H1 (cell line): ENCODE data around the gene TMEM151A. TPM values are rescaled to one million over a fixed set of nuclear protein-coding genes. Genes with fewer than 3 reads are reported as not detected.
A peak's percentile ranks its signal among the peaks of the same experiment; 100 is the strongest.

Source experiments
- CTCF ChIA-PET: fragments of 300-600 bp; sonication (Branson Sonifier 250); formaldehyde crosslinking; loops from one replicate; lab custom pipeline; 2021; ENCODE audit not compliant: partially characterized antibody; lab: Charles Lee
- POLR2A ChIA-PET: fragments of 300-600 bp; sonication (Branson Sonifier 250); formaldehyde crosslinking; loops from one replicate; lab custom pipeline; 2021; ENCODE audit warnings: inconsistent platforms; ENCODE audit not compliant: partially characterized antibody; lab: Charles Lee
- DNase-seq, 2 experiments: peaks; one replicate each; pipeline versions ENCODE4 v3.0.0 to v3.0.0-alpha.2; 2010 to 2022; ENCODE audit warnings: low spot score in 2 of 2, low read depth in 1 of 2, mixed read lengths in 1 of 2
- FAIRE-seq: peaks from 2 replicates; lab custom pipeline; 2011; peaks lifted over from hg19 to GRCh38; lab: Jason Lieb, UNC
- H2AFZ ChIP-seq: 2 replicates; pipeline ENCODE4 v1.8.1; 2012; ENCODE audit warnings: low read length, inconsistent platforms
- H2AK5ac ChIP-seq: 2 replicates; pipeline ENCODE4 v1.6.1; 2013; ENCODE audit warnings: low read depth, low read length
- H2BK120ac ChIP-seq: replicated peaks from 2 replicates; pipeline ENCODE3; 2013; ENCODE audit warnings: low read depth, low read length, inconsistent platforms
- H2BK12ac ChIP-seq: 2 replicates; pipeline ENCODE4 v1.6.1; 2013; ENCODE audit warnings: low read depth, low read length
- H2BK15ac ChIP-seq: 2 replicates; pipeline ENCODE4 v1.6.1; 2013; ENCODE audit warnings: low read length
- H2BK20ac ChIP-seq: 2 replicates; pipeline ENCODE4 v1.6.1; 2013; ENCODE audit warnings: low read length
- H2BK5ac ChIP-seq: 2 replicates; pipeline ENCODE4 v1.6.1; 2013; ENCODE audit warnings: low read depth, low read length
- H3K14ac ChIP-seq: 2 replicates; pipeline ENCODE4 v1.6.1; 2013; ENCODE audit warnings: inconsistent platforms; ENCODE audit not compliant: insufficient read length
- H3K18ac ChIP-seq: 2 replicates; pipeline ENCODE4 v1.6.1; 2013; ENCODE audit warnings: low read length; ENCODE audit errors: extremely low read depth
- H3K23ac ChIP-seq: 2 replicates; pipeline ENCODE4 v1.6.1; 2013; ENCODE audit warnings: inconsistent platforms; ENCODE audit not compliant: insufficient read length
- H3K23me2 ChIP-seq: 2 replicates; pipeline ENCODE4 v1.6.1; 2013; ENCODE audit warnings: low read depth, low read length
- H3K27ac ChIP-seq: 2 replicates; pipeline ENCODE4 v1.6.1; 2011; ENCODE audit warnings: low read depth, low read length, inconsistent platforms
- H3K27me3 ChIP-seq, 4 experiments: replicated peaks in 1 of 4; 1 replicate in 1 of 4; 2 replicates in 3 of 4; pipeline versions ENCODE4 v1.6.1 to v1.8.1; 2011 to 2013; ENCODE audit warnings: low read length in 3 of 4, mild to moderate bottlenecking in 3 of 4, inconsistent platforms in 2 of 4, mixed read lengths in 2 of 4, moderate library complexity in 1 of 4; ENCODE audit not compliant: control insufficient read depth in 3 of 4, insufficient read depth in 3 of 4; ENCODE audit errors: extremely low read depth in 1 of 4
- H3K36me3 ChIP-seq, 4 experiments: 2 replicates each; pipeline versions ENCODE4 v1.6.1 to v1.8.1; 2011 to 2013; ENCODE audit warnings: mild to moderate bottlenecking in 4 of 4, low read length in 3 of 4, moderate library complexity in 2 of 4, control low read depth in 1 of 4, inconsistent platforms in 1 of 4; ENCODE audit not compliant: insufficient read depth in 4 of 4, control insufficient read depth in 2 of 4
- H3K4ac ChIP-seq: replicated peaks from 2 replicates; pipeline ENCODE3; 2013; ENCODE audit warnings: low read length, low read depth, mixed read lengths, inconsistent platforms; ENCODE audit not compliant: insufficient read length
- H3K4me1 ChIP-seq, 4 experiments: replicated peaks in 1 of 4; 1 replicate in 1 of 4; 2 replicates in 3 of 4; pipeline versions ENCODE4 v1.6.1 to v1.8.1; 2011 to 2013; ENCODE audit warnings: low read length in 3 of 4, inconsistent platforms in 2 of 4, mixed read lengths in 1 of 4; ENCODE audit not compliant: insufficient read depth in 4 of 4, control insufficient read depth in 3 of 4
- H3K4me2 ChIP-seq, 2 experiments: 2 replicates each; pipeline versions ENCODE4 v1.6.1 to v1.8.1; 2011 to 2013; ENCODE audit warnings: low read depth in 2 of 2, low read length in 2 of 2, control low read depth in 1 of 2, inconsistent platforms in 1 of 2, mild to moderate bottlenecking in 1 of 2; ENCODE audit not compliant: insufficient read depth in 1 of 2
- H3K4me3 ChIP-seq, 4 experiments: fragments of 200-600, 300-600 bp in 1 of 4; sonication (generic), shearing (Covaris generic), sonication (Bioruptor Twin) in 1 of 4; 2 replicates each; pipeline versions ENCODE4 v1.5.1 to v1.8.1; 2011 to 2016; ENCODE audit warnings: low read length in 4 of 4, low read depth in 3 of 4, control low read depth in 2 of 4, inconsistent platforms in 2 of 4, mild to moderate bottlenecking in 2 of 4, mixed read lengths in 1 of 4, moderate library complexity in 1 of 4; ENCODE audit not compliant: insufficient read depth in 2 of 4; ENCODE audit errors: extremely low read depth in 1 of 4
- H3K56ac ChIP-seq: replicated peaks from 2 replicates; pipeline ENCODE3; 2013; ENCODE audit warnings: low read depth, mild to moderate bottlenecking, mixed read lengths, low read length, inconsistent platforms; ENCODE audit not compliant: insufficient read length
- H3K79me1 ChIP-seq: 2 replicates; pipeline ENCODE4 v1.6.1; 2013; ENCODE audit warnings: low read depth, low read length, control low read depth
- H3K79me2 ChIP-seq, 2 experiments: 2 replicates each; pipeline versions ENCODE4 v1.6.1 to v1.8.1; 2012 to 2013; ENCODE audit warnings: low read length in 2 of 2, mild to moderate bottlenecking in 2 of 2, inconsistent platforms in 1 of 2; ENCODE audit not compliant: insufficient read depth in 2 of 2, control insufficient read depth in 1 of 2
- H3K9ac ChIP-seq, 4 experiments: replicated peaks in 1 of 4; 1 replicate in 1 of 4; 2 replicates in 3 of 4; pipeline versions ENCODE4 v1.6.1 to v1.8.1; 2011 to 2013; ENCODE audit warnings: low read depth in 3 of 4, low read length in 3 of 4, control low read depth in 2 of 4, mild to moderate bottlenecking in 2 of 4, moderate library complexity in 2 of 4, inconsistent platforms in 1 of 4; ENCODE audit errors: extremely low read depth in 1 of 4
- H3K9me3 ChIP-seq, 2 experiments: 2 replicates each; pipeline versions ENCODE4 v1.6.1 to v1.8.1; 2012 to 2013; ENCODE audit warnings: mild to moderate bottlenecking in 2 of 2, moderate library complexity in 2 of 2, control low read depth in 1 of 2, inconsistent platforms in 1 of 2, low read depth in 1 of 2, low read length in 1 of 2, mixed read lengths in 1 of 2; ENCODE audit not compliant: insufficient read depth in 2 of 2
- H4K20me1 ChIP-seq, 2 experiments: replicated peaks in 1 of 2; 2 replicates each; pipeline versions ENCODE3 to v1.8.1; 2011 to 2013; ENCODE audit warnings: inconsistent platforms in 2 of 2, low read length in 2 of 2, mild to moderate bottlenecking in 1 of 2; ENCODE audit not compliant: insufficient read depth in 2 of 2, control insufficient read depth in 1 of 2
- H4K5ac ChIP-seq: 2 replicates; pipeline ENCODE4 v1.6.1; 2013; ENCODE audit warnings: low read length, low read depth, mixed read lengths, inconsistent platforms; ENCODE audit not compliant: insufficient read length
- H4K8ac ChIP-seq: 2 replicates; pipeline ENCODE4 v1.8.0; 2013; ENCODE audit warnings: mild to moderate bottlenecking, moderate library complexity, low read length, inconsistent platforms; ENCODE audit not compliant: insufficient read depth; ENCODE audit errors: extremely low read depth
- H4K91ac ChIP-seq: replicated peaks from 2 replicates; pipeline ENCODE3; 2013; ENCODE audit warnings: low read length, mixed read lengths, inconsistent platforms; ENCODE audit not compliant: insufficient read length
- CTBP2 ChIP-seq: IDR thresholded peaks from 2 replicates; pipeline ENCODE4 v1.7.0; 2011; ENCODE audit warnings: borderline replicate concordance, mild to moderate bottlenecking, moderate library complexity, mixed read lengths, low read length; ENCODE audit not compliant: insufficient read depth, insufficient read length
- POLR2AphosphoS5 ChIP-seq: IDR thresholded peaks from 2 replicates; pipeline ENCODE4 v1.6.1; 2011; ENCODE audit warnings: low read depth, low read length
- TBP ChIP-seq: IDR thresholded peaks from 2 replicates; pipeline ENCODE4 v1.6.1; 2011; ENCODE audit warnings: low read depth, low read length, improper control_type of control experiment
- WGBS, 2 experiments: shearing (Covaris generic) in 1 of 2; methylation state at CpG; one replicate each; pipeline versions ENCODE4 v1.1.6 to v1.1.7; 2013 to 2015; ENCODE audit warnings: low lambda C conversion rate in 2 of 2, mixed read lengths in 2 of 2, inconsistent platforms in 1 of 2, low coverage in 1 of 2, missing lambda C conversion rate in 1 of 2; ENCODE audit not compliant: insufficient replicate concordance in 2 of 2, insufficient coverage in 1 of 2, insufficient read length in 1 of 2; ENCODE audit errors: extremely low coverage in 1 of 2, missing lambda C conversion rate in 1 of 2; 5-methylcytosine and 5-hydroxymethylcytosine counted together
- polyA plus RNA-seq, 7 experiments: library from polyadenylated mRNA; depleted of rRNA in 3 of 7; stranded (reverse) in 5 of 7; unstranded in 2 of 7; fragments of >200 nt in 5 of 7; fragments of 200-250 nt in 2 of 7; gene quantifications; 1 replicate in 5 of 7; 2 replicates in 1 of 7; 4 replicates in 1 of 7; pipeline versions ENCODE4 v1.2.1 to v1.2.3, GENCODE V29; 2011 to 2013; ENCODE audit warnings: missing spikeins in 2 of 7, mixed read lengths in 2 of 7
- total RNA-seq: library from RNA; stranded (reverse); fragmentation: NEBNext Ultra II Directional; extraction: Animal tissue kit (Norgen Biotek cat#: 25700); gene quantifications from 2 replicates; pipeline ENCODE4 v1.2.1, GENCODE V29; 2021

TMEM151A gene
- total and polyA plus RNA-seq, 2 of the 8 experiments (the other 6 are each of a cell fraction or from before 2014, with no cell fraction given) = 3.2 TPM

DNA sequence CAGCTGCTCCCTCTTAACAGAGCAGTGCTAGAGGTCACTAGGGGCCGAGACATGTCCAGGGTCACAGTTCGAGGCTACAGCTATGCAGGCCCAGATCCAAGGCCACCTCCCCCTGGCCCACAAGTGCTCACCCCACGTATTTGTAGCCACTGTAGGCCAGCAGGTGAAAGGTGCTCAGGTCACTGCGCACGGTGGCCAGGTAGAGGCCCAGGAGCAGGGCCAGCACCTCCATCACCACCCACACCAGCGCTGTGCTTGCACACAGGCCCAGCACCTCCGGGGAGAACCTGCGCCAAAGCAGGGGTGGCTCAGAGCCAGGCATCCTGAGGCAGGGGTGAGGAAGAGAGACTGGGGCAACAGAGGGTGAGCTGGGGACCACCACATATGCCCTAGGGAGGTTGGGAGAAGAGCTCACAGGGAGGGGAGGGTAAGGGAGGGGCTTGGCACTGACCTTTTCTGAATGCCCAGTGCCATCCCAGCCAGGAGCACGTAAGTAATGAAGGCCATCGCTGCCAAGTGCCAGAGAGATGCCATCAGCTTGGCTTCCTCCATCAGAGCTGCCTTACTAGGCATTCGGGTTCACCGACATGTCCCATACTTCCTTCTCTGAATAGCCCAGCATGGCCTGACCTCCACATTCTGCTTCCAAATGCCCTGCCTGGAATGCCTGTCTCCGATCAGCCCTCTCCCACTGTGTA is 6.3 kb upstream of the TMEM151A start:
- no peaks in the 10 kb centered on the region for H3K9me3 ChIP-seq
- H3K79me1 ChIP-seq = peaks cover 6% of the 10 kb centered on the region
- no peak overlapping the region for H2BK15ac ChIP-seq
- H4K91ac ChIP-seq = no peak overlapping the region
- no peak overlapping the region for H2AFZ ChIP-seq
- H3K14ac ChIP-seq = no peak overlapping the region
- no peak overlapping the region for H3K23ac ChIP-seq
- no peak overlapping the region for H2AK5ac ChIP-seq
- H3K18ac ChIP-seq = no peak overlapping the region
- peaks cover 4% of the 10 kb centered on the region; the same call in 1 of the 2 replicates for H3K23me2 ChIP-seq
- peaks cover 0 to 9% of the 10 kb centered on the region in 2 experiments; a peak in 1 of 4 replicates for H3K79me2 ChIP-seq
- H4K8ac ChIP-seq = no peak overlapping the region
- no peak overlapping the region for H3K9ac ChIP-seq
- H3K36me3 ChIP-seq = peaks cover 0 to 2% (median 0%) of the 10 kb centered on the region in 4 experiments; a peak in 1 of 8 replicates
- H3K4ac ChIP-seq = no peak overlapping the region
- H3K4me2 ChIP-seq = no peak overlapping the region
- peaks cover 0 to 25% (median 11%) of the 10 kb centered on the region in 4 experiments; a peak in 5 of 7 replicates for H3K4me1 ChIP-seq
- H2BK120ac ChIP-seq = no peak overlapping the region
- no peak overlapping the region for H4K5ac ChIP-seq
- no peak overlapping the region for H2BK5ac ChIP-seq
- ChIA-PET POLR2A (interaction anchor here (0.8 to 1.7 kb wide), 9 partner anchors 8 to 83 kb away, joined by 3 to 8 read pairs (median 3); partner anchors contain the start of gene RAB1B), CTCF (interaction anchor here (0.8 to 6.9 kb wide), 12 partner anchors 15 to 217 kb away, joined by 3 to 57 read pairs (median 4); no protein-coding TSS in a partner anchor)
- H3K27ac ChIP-seq = no peak overlapping the region
- H3K4me3 ChIP-seq = no peak overlapping the region
- no peak for TF ChIP-seq CTBP2
- TF ChIP-seq TBP = no peak
- TF ChIP-seq POLR2AphosphoS5 = 0 out of 2 replicates have a peak, but pooled peaks have one; percentile 13
- DNase-seq = no peak
- H3K56ac ChIP-seq = no peak overlapping the region
- FAIRE-seq = no peak
- peaks cover 11 to 26% of the 10 kb centered on the region in 2 experiments for H4K20me1 ChIP-seq
- no peak overlapping the region for H2BK20ac ChIP-seq
- WGBS, 2 experiments = 94% methylated on average over 13 of the region's 13 CpGs; no CpG with 5 or more reads in 1 of the 2 experiments
- no peak overlapping the region for H2BK12ac ChIP-seq
- peaks cover 0 to 3% (median 1%) of the 10 kb centered on the region in 4 experiments; a peak in 3 of 7 replicates for H3K27me3 ChIP-seq
